Stimulated activated CD4-positive, alpha-beta T cell treated with anti-CD3 and anti-CD28 coated beads, Interleukin-4, amount 100 ng/mL, for 1 hour (primary cell): ENCODE results near the gene CCDC127.
"Not testable (repeated sequence)": the region's sequence is repeated elsewhere in the genome, so short reads cannot be mapped to it uniquely, and the experiment has no call there.

Source experiments
- DNase-seq: peaks from one replicate; pipeline ENCODE4 v3.0.0-alpha.2; 2020

The CCDC127 gene

DNA sequence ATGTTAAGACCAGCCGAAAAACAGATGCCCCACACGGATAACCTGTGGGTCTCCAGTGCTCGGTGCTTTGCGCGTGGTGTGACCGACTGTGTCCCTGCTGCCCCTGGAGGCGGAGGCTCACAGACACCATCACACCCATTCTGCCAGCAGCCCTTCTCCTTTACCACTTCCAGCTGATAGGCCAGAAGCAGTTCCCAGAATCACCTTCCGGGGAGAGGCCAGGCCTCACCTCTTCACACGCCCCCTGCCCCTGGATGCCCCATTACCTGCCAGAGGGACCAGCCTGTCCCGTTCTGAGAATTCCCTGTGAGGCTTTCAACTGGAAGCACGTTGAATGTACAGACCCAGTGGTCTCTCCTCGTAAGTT lies 48.2 kb downstream of the CCDC127 start:
- DNase-seq, result no peak

GRCh38 chr5:169071-169727 lies 48.8 kb downstream of the CCDC127 start:
- no peak for DNase-seq

GRCh38 chr5:167982-168660 lies 49.8 kb downstream of the CCDC127 start:
- DNase-seq, result no peak

DNA sequence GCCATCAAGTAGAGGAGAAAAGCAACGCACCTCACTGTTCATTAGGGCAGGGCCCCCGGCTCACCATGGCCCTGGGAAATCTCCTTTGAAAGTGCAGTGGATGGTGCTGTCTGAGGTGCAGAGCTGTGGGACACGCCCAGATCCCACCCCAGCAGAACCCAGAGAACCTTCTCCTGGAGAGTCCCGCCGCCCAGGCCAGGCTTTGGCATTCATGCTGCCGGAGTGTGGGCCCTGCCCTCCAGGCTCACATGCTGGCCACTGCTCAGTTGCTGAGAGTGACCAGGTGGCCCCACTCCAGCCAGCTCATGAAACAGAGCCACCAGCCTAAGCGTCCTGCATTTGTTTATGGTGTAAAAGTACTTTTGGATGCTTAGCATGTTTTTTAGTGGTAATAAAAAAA lies 50.4 kb downstream of the CCDC127 start:
- DNase-seq, result no peak

- DNase-seq, result no peak
These were observed 51.2 kb downstream of the CCDC127 start for GRCh38 chr5:166441-167372.

- DNase-seq, result not testable (repeated sequence)
These were observed 53.2 kb downstream of the CCDC127 start for GRCh38 chr5:164783-165182.

GRCh38 chr5:164244-164643 lies 53.7 kb downstream of the CCDC127 start:
- DNase-seq, result no peak

DNA sequence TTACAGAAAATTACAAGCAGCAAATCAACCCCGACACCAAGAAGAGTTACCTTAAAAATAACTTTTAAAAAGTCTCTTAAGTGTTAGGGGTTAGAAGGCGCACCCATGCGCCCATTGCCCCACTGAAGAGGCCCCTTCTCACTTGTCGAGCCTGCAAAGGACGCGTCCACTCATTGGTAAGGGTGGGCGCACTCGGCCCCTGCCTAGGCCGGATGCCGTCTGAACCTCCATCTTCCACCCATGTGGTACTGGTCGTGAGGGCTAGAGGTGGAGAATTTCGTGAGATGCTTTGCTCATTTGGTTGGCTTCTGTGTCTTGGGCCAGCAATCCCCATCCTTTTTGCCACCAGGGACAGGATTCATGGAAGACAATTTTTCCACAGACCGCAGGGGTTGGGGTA lies 54.1 kb downstream of the CCDC127 start:
- no peak for DNase-seq

GRCh38 chr5:163338-163620 lies 54.7 kb downstream of the CCDC127 start:
- no peak for DNase-seq

GRCh38 chr5:162565-163337 lies 55.2 kb downstream of the CCDC127 start:
- DNase-seq, result no peak

- DNase-seq, result no peak
These were observed 55.8 kb downstream of the CCDC127 start for GRCh38 chr5:162190-162564.

DNA sequence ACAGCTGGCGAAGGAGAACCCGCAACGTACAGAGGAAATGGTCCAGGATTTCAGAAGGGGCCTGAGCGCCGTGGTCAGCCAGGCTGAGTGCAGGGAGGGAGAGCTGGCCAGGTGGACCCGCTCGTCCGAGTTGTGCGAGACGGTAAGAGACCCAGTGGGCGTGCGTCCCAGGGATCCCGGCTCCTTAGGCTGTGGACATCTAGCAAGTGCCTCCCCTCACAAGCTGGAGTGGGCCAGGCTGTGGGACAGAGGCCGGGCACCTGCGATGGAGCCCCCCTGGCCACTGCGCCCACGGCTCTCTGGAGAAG lies 56.2 kb downstream of the CCDC127 start:
- no peak for DNase-seq

DNA sequence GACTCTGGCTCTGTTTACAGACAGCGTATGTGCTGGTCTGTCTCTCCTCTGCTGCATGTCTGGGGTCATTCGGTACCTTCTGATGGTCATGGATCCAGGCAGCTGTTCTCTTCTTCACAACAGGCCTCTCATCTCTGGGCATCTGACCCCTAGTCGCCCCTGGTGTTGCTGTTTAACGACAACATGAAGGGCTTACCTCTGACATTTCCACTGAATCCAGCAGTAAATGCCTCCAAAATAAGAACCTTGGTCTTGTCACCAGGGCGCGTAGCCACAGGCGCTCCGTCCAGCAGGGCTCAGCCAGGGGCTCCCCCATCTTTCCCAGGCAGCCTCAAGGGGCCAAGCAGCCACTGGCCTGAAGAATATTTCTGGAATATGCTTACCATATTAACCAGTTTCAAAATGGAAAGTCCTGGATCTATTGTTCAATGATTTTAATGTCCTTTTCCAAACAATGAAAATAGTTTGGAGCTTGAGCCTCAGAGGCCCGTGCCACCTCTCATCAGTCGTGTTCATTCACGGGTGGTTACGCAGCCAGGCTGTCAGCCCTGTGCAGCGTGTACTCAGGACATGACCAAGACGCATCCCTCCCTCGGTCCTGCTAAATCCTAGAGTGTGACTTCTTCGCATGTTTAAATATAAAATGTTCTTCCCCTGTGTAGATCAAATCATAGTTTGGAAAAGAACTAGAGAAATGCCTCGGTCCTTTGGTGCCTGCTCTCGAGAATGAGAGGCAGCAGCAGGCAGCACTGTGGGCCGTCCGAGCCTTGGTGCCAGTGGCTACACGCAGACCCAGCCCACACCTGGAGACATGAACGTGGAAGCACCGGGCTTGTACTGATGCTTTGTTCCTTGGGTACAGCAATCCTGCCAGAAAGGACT lies 56.8 kb downstream of the CCDC127 start:
- no peak for DNase-seq

GRCh38 chr5:160173-160510 lies 57.8 kb downstream of the CCDC127 start:
- no peak for DNase-seq

GRCh38 chr5:159448-160172 lies 58.3 kb downstream of the CCDC127 start:
- no peak for DNase-seq

DNA sequence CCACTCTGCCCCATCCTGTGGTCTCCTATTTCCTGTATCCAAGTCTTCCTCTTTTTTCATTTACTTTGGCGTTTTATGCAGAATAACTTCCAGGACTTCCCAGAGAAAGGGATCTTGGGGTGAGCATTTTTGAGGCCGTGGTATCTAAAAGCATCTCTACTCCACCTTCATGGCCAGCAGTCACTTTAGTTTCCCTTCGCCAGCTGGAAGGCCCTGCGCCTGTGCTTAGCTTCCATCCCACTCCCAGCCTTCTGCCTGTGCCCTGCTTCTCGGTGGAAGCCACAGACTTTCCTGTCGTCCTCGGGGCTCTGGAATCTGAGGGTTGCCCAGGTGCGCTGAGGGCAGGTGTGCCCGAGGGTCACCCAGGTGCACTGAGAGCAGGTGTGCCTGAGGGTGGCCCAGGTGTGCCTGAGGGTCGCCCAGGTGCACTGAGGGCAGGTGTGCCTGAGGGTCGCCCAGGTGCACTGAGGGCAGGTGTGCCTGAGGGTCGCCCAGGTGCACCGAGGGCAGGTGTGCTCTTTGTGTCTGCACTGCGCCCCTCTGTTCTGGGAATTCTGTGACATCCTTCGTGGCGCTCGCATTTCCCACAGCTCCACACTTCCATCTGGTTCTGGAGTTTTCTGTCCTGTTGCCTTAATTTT lies 59.0 kb downstream of the CCDC127 start:
- DNase-seq, result no peak

GRCh38 chr5:157801-158200 lies 60.2 kb downstream of the CCDC127 start:
- DNase-seq, result no peak

DNA sequence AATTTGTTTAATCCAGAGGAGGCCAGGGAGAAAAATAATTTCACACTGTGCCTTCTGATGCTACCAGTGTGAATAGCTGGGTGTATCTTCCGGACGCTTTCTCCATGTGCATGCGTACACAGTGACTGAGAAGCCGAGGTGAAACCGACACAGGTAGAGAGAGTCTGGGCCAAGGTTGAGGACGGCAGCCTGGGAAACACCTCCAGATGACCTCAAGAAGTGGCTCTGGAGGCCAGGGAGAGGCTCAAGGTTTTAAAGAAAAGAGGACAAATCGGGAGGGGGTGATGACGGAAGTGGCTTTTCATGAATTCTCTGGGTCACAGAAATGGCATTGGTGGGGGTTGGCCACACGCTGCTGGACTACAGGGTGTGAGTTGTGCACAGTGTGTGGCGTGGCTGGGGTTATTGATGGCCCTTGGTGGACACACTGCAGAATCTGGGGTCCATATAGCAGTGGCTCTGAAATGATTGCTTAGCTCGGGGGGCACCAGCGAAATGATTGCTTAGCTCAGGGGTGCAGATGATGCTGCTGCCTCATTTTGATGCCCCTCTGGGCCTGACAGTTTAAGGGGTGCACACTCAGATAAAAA lies 60.7 kb downstream of the CCDC127 start:
- no peak for DNase-seq

DNA sequence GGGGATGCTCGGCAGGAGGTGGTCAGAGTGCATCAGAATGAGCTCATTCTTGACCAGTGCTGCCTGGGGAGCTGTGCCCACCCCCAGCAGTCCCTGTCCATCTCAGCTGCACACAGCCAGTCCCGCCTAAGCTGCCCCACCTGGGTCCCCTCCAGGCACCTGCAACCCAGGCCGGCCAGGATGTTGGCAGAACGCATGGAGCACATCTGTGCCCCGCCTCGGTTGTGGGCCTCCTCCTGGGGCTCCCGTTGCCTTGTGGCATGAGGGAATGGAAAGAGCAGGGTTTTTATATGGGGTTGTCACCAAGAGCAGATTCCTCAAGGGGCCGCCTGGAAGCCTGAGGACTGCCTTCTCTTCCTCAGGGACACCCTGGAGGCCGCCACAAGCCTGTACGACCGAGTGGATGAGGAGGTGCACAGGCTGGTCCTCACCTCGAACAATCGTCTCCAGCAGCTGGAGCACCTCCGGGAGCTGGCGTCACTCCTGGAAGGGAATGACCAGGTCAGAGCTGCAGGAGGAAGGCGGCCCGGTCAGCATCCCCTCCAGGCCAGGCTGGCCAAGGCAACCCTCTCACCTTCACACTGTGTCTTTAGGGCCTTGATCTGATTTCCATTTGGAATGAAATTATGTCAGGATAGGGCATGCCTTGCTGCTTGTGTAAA lies 61.4 kb downstream of the CCDC127 start:
- DNase-seq, result no peak

DNA sequence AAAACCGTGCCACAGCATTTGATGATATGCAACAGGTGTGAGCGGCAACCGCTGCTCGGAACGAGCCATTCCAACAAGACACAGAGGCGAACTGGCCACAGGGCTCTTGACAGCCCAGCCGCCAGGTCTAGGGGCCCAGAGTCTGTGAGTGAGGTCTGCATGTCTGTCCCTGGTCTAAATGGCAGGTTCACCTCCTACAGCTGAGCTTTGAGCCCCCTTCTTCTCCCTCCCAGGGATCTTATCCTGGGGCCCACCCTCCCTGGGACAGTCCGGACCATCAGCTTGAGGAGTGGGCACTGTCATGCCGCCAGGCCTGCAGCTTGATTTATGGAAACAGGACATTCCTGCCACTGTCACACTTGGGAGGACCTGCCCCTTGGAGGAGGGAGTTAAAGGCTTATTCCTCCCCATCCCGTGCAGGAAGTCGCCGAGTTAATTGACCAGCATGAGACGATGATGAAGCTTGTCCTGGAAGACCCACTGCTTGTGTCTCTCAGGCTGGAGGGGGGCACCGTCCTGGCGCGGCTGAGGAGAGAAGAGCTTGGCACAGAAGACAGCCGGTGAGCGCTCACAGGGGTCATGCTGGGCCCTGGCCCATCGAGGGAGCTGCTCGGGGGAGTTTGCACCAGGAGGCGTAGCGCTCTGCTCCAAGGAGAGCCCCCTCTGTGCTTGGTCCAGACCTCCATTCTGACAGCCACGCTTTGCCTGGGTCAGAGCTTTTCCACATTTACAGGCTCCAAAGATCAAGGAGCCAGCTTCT lies 62.1 kb downstream of the CCDC127 start:
- DNase-seq, result no peak
